GM19025 (cell line): Measurements from ENCODE around the gene NR4A3.

ENCODE experiments used
- ATAC-seq: cut with Tn5 transposase; IDR thresholded peaks from one replicate; pipeline ENCODE4 v1.9.1; 2021; ENCODE audit warnings: mild to moderate bottlenecking, low read depth, moderate library complexity; ENCODE audit not compliant: unreplicated experiment

The NR4A3 gene

DNA sequence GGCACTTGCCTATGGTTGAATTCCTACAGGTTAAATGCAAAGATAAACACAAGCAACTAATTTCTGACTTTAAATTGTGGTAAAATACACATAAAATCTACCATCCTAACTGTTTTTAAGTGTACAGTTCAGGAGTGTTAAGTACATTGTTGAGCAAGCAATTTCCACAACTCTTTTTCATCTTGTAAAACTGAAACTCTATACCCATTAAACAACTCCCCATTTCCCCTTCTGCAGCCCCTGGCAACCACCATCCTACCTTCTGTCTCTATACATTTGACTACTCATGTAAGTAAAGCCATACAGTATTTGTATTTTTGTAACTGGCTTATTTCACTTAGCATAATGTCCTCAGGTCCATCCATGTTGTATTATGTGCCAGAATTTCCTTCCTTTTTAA, 46.3 kb downstream of the NR4A3 start:
- ATAC-seq = no peak

DNA sequence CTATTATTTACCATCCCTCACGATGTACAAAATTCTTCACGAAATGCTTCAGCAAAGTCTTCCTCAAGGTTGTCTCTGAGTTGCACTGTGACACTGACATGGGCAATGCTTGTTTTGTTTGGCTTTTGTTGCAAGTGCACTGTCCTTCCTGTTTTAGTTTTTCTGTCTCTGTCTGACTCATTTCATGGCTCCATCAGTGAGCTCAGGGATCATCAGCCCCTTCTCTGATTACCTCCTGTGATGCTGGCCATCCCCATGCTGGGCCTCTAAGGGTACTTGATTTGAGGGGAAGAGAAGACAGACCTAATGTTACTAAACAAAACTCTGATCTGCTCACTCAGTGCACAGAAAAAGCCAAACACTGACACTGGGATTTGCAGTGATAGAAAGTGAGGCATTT, 47.2 kb downstream of the NR4A3 start:
- ATAC-seq = peak; percentile 65

DNA sequence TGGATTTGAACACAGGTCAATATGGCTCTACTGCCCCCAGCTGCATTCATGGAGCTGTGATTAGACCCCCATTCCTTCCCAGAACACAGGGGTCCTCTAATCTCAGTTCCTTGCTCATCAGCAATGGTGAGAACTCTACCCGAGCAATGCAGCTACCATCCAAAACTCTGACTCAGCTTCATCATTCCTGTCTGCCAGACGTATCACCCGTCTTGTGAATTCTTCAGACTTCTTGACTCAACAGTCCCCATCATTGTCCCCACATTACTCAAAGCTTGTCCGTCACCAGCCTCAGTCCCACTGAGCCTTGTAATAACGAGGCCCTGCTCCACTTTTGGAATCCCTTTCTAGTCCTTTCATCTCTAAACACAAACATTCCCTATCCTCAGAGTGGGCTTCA, 48.4 kb downstream of the NR4A3 start:
- no peak for ATAC-seq

DNA sequence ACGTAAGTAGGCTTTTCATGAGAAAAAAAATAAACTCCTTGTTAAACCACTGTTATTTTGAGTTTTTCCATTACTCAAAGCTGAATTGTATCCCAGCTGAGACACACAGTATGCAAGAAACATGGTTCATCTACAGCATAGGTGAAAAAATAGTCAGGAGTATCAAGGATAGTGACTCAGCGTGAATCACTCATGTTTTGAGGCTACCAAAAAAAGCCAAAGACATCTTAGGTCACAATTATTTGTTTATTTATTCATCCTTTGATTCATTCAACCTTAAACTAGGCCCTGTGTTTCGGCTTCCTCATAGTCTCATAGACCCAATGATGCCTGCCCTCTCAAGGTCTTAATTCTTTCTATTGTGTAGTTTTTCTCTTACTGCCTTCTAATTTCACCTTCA, 51.8 kb downstream of the NR4A3 start:
- ATAC-seq = no peak

DNA sequence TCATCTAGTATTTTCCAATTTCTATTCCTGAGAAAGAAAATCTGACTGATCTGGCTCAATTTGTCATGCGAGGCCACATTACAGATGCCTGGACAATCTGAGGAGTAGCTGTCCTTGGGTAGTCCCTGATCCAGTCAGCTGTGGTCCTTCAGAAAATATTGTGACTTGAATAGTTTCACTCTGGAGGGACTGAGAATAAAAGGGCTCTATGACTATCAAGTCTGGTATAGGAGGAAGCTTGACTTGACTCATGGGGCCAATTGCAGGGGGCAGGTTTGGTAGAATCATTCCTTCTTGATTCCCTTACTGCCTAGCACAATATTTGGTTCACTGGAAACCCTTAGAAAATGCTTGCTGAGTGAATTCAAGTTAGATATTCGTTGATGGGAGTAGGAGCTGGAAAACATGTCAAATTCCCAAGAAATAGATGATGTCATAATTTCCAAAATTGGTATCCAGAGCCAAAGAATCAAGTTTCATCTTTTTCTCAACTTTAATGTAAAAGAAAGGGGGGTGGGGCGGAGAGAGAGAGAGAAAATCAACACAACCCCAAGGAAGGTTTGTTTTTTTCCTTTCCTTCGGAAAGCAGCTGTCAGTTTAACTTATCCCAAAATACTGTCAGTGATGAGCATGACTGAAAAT, 52.4 kb downstream of the NR4A3 start:
- no peak for ATAC-seq

DNA sequence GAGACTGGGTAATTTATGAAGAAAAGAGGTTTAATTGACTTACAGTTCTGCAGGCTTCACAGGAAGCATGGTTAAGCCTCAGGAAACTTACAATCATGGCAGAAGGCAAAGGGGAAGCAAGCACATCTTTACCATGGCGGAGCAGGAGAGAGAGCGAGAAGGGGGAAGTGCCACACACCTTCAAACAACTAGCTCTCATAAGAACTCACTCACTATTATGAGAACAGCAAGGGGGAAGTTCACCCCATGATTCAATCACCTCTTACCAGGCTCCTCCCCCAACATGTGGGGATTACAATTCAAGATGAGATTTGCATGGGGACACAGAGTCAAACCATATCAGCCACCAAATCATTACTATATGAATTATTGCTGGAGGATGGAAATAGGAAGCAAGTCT, 54.5 kb downstream of the NR4A3 start:
- no peak for ATAC-seq

GRCh38 chr9:99878651-99879050, 57.0 kb downstream of the NR4A3 start:
- no peak for ATAC-seq

DNA sequence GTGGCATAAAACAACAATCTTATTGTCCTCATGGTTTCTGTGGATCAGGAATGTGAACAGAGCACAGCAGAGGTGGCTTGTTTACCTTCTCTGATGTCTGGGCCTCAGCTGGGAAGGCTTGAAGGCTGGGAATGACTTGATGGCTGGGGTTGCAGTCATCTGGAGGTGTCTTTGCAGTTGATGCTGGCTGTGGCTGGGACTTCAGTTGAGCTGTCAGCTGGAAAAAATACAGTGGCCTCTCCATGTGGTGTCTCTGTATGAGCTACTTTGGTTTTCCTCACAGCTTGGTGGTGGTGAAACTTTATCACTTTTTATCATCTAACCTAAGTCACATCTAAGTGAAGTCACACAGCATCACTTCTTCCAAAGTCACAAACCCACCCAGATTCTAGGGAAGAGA, 60.1 kb downstream of the NR4A3 start:
- no peak for ATAC-seq

DNA sequence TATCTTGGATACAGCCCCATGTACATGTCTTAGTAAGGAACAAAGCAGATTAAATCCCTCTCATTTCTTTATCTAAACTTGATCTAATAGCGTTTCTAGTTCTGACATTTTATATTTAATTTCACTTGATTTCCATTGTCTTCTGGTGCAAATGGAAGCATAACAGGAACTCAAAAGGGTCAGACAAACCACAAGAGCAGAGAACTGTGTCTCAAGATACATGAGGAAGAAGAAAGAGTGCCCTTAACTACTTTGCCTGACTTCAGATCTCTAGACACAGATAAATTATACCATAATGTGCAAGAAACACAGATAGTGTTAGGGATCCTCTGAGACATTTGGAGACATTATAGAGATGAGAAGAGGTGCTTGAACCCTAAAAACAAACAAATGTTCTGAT, 64.1 kb downstream of the NR4A3 start:
- no peak for ATAC-seq

GRCh38 chr9:99889120-99889519, 67.4 kb downstream of the NR4A3 start:
- no peak for ATAC-seq

GRCh38 chr9:99894826-99895225, 73.1 kb downstream of the NR4A3 start:
- ATAC-seq = no peak

- no peak for ATAC-seq
These were observed 73.8 kb downstream of the NR4A3 start for GRCh38 chr9:99895510-99895909.

GRCh38 chr9:99896119-99896518, 74.4 kb downstream of the NR4A3 start:
- no peak for ATAC-seq

DNA sequence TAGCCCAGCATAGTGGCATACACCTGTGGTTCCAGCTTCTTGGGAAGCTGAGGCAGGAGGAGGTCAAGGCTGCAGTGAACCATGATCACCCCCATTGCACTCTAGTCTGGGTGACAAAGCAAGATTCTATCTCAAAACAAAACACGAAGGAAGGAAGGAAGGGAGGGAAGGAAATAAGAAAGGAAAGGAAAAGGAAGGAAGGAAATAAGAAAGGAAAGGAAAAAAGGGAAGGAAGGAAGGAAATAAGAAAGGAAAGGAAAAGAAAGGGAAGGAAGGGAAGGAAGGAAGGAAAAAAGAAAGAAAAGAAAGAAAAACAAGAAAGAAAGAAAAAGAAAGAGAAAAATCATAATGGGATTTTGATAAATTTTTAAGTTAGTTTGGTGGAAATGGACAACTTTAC, 81.7 kb downstream of the NR4A3 start:
- no peak for ATAC-seq

- no peak for ATAC-seq
These were observed 84.2 kb downstream of the NR4A3 start for GRCh38 chr9:99905833-99906402.

- peak; percentile 79 for ATAC-seq
These were observed 84.9 kb downstream of the NR4A3 start, which contains the start of gene STX17 for GRCh38 chr9:99906403-99907207. TSS of gene STX17 (plus strand) at chr9:99906654. CDS start at chr9:99915240, 8,586 bp downstream.

DNA sequence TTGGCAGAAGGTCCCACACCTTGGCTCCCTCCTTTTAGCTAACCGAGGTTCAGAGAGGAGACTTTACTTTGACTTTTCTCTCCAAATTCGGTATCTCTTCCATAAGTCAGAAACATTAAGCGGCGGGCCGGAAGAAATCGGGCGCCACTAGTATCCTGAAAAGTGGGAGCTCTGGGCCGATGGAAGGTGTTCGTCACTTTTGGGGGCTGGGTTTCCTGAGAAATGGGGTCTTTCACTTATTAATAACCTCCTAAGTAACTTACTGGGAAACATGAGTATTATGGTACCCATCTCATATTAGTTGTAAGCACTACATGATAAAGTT, 85.5 kb downstream of the NR4A3 start:
- ATAC-seq = no peak

DNA sequence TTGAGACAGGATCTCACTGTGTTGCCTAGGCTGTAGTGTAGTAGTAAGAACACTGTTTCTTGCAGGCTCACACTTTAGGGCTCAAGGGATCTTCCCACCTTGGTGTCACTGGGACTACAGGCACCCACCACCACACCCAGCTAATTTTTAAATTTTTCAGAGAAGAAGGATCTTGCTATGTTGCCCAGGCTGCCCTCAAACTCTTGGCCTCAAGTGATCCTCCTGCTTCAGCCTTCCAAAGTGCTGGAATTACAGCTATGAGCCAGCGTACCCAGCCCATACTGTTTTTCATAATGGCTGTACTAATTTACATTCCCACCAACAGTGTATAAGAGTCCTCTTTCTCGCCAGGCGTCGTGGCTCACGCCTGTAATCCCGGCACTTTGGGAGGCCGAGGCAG, 89.9 kb downstream of the NR4A3 start:
- no peak for ATAC-seq
